HG03045 (cell line): ENCODE measurements around the gene ALG14.
"Not testable (repeated sequence)": the region's sequence is repeated elsewhere in the genome, so short reads cannot be mapped to it uniquely, and the experiment has no call there.

Experiments
- ATAC-seq: cut with Tn5 transposase; IDR thresholded peaks from one replicate; pipeline ENCODE4 v1.9.1; 2021; ENCODE audit warnings: mild to moderate bottlenecking, moderate library complexity; ENCODE audit not compliant: unreplicated experiment

ALG14 gene

DNA sequence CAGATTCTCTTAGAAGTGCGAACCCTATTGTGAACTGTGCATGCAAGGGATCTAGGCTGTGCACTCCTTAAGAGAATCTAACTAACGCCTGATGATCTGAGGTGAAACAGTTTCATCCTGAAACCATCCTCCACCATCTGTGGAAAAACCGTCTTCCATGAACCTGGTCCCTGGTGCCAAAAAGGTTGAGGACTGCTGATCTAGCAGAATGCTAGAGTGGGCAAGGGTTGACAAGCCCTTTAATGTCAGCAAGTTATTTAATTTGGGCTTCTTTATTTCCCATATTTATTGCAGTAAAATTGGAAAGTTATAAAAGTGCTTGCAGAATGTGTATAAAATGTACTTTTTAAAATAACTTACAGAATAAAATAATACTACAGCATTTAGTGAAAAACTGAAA is 26.4 kb downstream of the ALG14 start:
- ATAC-seq, result no peak

- peak; percentile 92 for ATAC-seq
Measured at GRCh38 chr1:95043141-95043980, 29.4 kb downstream of the ALG14 start.

DNA sequence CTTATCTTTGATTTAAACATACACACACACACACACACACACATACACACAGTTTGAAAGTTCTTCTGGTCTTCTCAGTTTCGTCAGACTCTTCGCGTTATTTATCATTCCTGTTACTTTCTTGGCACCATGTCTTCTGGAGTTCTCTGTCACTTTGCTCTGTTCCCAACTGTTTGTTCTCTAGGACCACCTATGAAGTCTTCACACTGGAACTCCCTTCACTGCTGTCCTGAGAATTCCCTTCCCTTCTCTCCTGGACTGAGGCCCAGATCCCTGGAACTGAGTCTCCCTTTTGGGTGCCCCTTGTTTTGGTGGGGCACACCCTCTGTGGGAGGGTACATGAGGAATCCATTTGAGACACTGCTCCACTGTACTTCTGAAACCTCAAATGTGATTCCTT is 30.5 kb downstream of the ALG14 start:
- ATAC-seq, result no peak

DNA sequence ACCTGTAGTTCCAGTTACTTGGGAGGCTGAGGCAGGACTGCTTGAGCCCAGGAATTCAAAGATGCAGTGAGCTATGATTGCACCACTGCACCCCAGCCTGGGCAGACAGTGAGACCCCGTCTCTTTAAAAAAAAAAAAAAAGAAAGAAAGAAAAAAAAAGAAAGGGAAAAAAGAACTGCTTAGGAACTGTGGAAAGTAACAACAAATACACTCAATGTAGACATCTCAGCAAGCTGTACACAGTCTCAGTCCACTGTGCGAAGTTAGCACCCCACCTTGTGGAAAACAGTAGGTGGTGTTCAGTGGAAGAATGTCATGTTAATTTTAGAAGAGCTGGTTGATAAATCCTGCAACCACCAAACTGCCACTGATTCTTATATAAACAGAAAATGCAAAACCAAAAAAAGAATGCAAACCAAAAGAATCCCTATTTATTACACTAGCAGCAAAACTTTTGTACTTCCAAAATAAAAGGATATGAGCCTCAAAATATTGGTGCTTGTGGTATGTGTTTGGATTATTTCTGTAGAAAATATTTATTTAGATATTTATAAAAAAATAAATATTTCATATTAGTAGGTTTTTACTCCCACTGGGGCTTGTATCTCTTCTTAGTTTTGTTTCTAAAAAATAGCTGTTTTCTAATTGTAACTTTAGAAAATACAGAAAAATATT is 31.1 kb downstream of the ALG14 start:
- no peak for ATAC-seq

DNA sequence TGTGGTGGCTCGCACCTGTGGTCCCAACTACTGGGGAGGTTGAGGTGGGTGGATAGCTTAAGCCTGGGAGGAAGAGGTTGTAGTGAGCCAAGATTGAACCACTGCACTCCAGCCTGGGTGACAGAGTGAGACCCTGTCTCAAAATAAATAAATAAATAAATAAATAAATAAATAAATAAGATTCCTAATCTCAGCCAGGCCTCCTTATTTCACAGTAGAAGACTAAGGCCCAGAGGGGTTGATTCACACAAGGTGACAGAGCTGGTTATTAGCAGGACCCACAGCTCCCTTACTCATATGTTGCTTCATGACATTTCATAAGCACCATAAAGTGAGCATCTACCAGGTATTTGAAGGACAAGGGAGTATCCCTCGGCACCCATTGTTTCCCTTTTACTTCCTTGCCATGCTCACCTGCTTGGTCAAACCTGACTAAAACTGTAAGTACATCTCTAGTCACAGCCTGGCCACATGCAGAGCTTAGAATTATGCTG is 32.7 kb downstream of the ALG14 start:
- ATAC-seq, result no peak

GRCh38 chr1:95039360-95040031 is 33.3 kb downstream of the ALG14 start:
- ATAC-seq, result no peak

- no peak for ATAC-seq
Measured at GRCh38 chr1:95035536-95035935, 37.2 kb downstream of the ALG14 start.

GRCh38 chr1:95034506-95034905 is 38.2 kb downstream of the ALG14 start:
- no peak for ATAC-seq

DNA sequence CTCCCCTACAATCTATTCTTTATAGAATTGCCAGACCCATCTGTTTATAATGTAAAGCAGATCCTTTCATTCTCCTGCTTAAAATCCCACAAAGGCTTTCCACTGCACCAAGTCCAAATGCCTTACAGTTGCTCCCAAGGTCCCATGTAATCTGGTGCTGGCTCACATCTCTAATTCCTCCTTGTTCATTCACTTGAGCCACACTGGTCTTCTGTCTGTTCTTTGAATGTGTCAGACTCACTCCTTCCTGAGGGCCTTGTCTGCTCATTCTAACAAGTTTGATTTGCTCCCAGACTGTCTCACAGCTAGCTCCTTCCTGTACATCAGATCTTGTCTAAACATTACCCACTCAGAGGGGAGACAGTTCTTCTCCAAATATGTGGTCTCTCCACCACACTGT is 38.9 kb downstream of the ALG14 start:
- ATAC-seq, result no peak

GRCh38 chr1:95029532-95029931 is 43.2 kb downstream of the ALG14 start:
- ATAC-seq, result no peak

GRCh38 chr1:95028954-95029353 is 43.8 kb downstream of the ALG14 start:
- no peak for ATAC-seq

DNA sequence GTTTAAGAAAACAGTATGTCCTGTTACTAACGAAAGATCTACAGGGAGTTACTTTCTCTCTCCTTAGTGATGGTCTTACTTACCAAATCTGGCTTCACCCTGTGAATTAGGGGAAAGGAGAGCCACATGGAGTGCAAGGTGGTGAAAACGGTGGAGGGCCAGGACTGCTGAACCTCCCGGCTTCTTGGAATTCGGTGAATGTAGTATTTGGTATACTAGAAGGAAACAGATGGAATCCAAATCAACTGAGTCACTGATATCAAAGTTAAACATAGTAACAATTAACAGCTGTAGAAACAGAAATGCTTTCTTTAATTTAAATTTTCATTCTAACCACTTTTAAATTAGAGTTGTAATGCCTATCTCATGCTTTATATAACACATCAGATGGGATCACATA is 45.7 kb downstream of the ALG14 start:
- no peak for ATAC-seq

DNA sequence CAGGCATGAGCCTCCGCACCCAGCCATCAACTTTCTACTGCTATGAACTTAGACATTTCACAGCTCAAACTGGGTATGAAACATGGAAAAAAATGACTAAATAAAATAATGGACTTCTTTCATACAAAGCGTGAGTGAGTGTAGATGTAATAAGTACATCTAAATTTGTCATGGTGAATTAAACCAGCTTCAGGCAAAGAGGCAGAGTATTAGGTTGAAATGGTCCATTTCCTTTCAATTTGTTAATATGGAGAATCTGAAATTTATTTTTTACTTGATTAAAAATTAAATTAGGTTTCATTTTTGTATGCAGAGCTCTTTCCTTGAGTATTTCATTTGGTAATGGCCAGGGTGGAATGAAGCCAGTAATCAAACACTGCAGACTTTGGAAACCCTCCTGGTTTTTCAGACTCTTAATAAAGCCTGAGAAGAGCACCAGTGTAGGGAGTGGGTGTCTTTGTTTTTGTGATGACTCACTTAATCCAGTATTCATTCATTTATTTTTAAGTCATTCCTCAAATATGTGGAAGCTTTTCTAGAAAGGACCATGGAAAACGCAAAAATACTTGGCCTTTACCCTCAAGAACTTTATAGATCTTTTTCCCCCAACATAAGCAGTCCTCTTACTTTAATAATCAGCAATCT is 49.2 kb downstream of the ALG14 start:
- ATAC-seq, result no peak

GRCh38 chr1:95022644-95022926 is 50.2 kb downstream of the ALG14 start:
- no peak for ATAC-seq

DNA sequence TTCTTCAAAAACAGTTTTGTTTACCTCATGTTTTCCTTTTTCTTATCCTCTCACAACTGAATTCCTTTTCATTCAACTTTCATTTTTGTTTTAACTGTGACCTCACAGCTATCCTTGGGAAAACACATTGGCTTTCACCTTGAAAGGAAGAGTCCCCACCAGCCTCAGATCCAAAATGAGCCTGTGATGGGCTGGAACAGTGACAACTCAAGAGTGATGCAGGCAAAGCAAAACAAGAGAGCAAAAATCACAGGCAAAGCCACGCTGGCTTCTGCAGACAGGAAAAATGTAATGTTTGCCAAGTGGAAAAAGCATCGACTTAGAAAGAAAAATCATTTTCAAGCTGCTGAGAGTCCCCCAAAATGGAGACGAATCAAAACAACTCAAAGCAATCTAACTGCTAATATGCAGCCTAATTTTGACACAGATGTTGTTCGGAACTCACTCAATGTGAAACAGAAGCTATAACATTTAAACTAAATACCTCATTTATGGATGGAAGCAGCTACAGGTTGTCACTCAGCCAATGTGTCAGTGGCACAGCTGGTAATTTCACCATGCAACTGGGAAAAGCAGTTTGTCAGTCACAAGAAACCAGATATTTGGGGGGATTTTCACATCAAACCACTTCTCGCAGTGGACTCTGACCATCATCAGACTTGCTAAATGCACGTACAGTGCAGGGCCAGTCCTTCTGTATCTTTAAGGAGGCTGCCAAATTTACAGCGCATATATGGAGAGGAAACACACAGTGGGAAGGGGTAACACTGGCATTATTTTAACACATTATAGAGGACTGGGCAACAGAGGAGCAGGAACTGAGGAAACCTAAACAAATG is 50.7 kb downstream of the ALG14 start:
- no peak for ATAC-seq

DNA sequence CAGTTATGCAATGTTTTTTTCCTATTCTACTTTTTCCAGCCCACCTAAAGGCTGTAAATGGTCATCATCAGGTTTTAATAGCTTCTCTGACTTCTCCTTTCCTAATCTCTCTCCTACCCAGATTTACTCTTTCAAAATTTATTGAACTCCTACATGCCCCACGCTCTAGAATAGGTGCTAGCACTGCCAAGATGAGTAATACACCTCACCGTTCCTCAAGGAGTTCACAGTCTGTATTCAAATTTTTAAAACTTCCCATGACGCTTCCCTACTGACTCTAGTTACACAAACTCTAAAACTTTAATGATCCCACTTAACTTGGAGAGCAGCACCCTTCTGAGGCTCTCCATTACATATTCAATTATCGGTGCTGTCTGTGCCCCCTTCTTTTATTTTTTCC is 51.6 kb downstream of the ALG14 start:
- ATAC-seq, result no peak

DNA sequence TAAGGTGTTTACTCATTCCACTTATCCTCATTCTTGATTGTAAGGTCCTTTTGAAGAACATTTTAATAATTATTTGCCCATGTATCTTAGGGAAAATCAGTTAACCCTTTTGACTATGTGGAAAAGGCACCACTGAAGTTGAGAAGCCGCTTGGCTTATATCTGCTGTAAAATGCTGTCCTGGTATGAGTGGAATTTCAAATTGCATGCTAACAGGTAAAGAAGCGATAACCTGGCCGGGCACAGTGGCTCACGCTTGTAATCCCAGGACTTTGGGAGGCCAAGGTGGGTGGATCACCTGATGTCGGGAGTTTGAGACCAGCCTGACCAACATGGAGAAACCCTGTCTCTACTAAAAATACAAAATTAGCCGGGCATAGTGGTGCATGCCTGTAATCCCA is 53.3 kb downstream of the ALG14 start:
- not testable (repeated sequence) for ATAC-seq

DNA sequence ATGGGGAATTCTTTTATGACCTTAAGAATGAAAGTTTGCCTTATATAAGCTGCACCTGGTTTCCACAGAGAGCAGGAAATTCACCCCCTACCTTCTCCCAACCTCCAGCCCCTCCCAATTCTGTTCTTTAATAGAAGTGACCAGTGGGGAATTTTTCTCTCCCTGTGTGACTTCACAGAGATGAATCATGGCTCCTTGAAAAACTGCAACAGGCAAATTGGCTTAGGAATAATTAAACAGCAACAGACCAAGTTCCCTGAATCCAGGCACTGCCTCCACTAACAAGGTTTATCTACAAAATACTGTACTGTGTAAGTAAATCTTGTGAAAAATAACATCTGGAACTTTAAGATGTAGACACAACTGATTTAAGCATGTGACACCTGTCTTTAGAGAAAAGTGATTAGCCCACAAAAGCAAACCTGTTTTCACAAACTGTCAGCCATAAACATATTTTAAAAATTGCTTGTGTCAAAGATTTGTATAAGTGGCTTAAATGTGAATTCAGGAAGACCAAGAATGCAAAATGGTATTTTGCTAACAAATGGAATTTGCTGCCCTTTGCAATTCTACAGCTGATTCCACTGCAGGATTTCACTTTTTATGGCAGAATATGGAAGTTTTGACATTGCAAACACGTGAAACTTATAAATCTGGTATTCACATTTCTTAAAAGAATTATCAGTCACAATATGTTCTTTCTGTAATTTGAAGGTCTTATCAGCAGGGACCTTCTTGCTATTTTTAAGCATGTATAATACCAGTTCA is 54.0 kb downstream of the ALG14 start:
- ATAC-seq, result no peak

GRCh38 chr1:95017775-95018174 is 55.0 kb downstream of the ALG14 start:
- ATAC-seq, result no peak

- ATAC-seq, result no peak
Measured at GRCh38 chr1:95015076-95015475, 57.7 kb downstream of the ALG14 start.
